Measurements from ENCODE around the gene TXNIP. TPM values are rescaled to one million over a fixed set of nuclear protein-coding genes. Genes with fewer than 3 reads are reported as not detected.

The TXNIP gene
- total and polyA plus RNA-seq, 7 donors, result 326 to 4,609 (median 1,623) TPM

DNA sequence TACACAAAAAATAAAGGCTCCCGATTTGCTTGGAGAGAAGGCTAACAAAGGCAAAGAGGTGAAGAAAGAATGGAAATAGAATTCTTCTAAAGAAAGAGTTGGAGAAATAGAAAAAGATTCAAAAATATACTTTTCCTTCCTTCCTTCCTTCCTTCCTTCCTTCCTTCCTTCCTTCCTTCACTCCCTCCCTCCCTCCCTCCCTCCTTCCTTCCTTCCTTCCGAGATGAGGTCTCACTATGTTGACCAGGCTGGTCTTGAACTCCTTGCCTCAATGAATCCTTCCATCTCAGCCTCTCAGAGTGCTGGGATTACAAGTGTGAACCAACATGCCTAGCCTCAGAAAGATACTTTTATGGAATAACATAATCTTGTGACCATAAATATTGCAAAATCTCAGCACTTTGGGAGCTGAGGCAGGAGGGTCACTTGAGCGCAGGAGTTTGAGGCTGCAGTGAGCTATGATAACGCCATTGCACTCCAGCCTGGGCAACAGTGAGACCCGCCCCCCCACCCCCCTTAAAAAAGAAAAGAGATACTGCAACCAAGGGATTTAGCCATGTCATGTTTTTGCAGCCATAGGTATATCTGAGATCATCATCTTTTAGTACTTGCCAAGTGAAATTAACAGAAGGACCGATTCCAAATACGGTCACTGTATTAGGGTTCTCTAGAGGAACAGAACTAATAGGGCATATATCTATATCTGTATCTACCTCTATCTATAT is 26.2 kb upstream of the TXNIP start:
- WGBS, 2 donors, result 82 to 83% methylated on average over 7 of the region's 7 CpGs
- no peak overlapping the region for H3K4me3 ChIP-seq
- intact Hi-C loops (cut with DNase I), result no loop called here

DNA sequence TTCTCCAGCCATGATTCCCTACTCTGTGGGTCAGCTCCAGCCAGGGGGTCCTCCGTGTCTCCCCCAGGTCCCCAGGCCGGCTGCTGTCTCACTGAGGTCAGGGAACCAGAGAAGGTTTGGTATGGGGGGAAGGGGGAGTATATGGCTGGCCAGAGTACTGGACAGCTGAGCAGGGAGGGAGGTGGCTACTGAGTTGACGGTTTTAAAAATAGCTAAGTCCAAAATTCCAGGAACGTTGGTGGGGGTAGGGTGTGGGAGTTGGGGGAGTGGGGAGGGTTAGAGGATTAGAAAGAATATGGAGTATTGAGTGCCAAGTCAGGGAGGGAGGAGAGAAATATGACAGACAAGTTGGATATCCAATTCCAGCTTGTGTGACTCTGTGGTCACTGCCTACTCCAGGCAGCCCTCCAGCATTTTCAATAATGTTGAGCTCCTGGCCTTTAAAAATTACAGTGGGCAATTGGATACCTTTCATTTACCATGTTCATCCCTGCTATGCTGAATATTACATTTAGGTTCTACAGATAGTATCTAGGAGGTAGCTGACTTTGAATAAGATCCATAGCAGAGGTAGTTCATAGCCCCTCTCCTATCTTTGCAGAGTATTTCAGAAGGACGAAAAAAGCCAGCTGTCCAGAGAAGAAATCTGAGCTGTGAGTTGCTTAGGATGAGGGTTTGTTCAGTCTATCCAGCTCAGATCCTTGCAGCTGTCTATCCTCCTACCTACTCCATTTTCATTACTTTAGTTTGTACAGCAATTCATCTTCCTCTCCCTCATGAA is 25.4 kb upstream of the TXNIP start, which contains the start of gene HJV:
TSS of gene HJV (minus strand) at position 114 of the 781 bp plus-strand sequence. CDS start 1,504 bp downstream, outside the sequence.
- DNase-seq, result no peak
- Histone ChIP-seq H3K9me3 (no peaks in the 10 kb centered on the region), H3K36me3 (no peaks in the 10 kb centered on the region), H3K4me1 (peaks cover 0 to 18% (median 8%) of the 10 kb centered on the region in 4 donors), H3K27ac (no peak within 1 kb of the TSS), H3K27me3 (peaks cover 0 to 31% (median 0%) of the 10 kb centered on the region in 3 donors), H3K4me3 (no peak within 1 kb of the TSS)
- intact Hi-C loops (cut with DNase I), result no loop called here
- 69 to 75% methylated on average over 5 of the region's 5 CpGs for WGBS, 2 donors
- TF ChIP-seq, protein P1, sequence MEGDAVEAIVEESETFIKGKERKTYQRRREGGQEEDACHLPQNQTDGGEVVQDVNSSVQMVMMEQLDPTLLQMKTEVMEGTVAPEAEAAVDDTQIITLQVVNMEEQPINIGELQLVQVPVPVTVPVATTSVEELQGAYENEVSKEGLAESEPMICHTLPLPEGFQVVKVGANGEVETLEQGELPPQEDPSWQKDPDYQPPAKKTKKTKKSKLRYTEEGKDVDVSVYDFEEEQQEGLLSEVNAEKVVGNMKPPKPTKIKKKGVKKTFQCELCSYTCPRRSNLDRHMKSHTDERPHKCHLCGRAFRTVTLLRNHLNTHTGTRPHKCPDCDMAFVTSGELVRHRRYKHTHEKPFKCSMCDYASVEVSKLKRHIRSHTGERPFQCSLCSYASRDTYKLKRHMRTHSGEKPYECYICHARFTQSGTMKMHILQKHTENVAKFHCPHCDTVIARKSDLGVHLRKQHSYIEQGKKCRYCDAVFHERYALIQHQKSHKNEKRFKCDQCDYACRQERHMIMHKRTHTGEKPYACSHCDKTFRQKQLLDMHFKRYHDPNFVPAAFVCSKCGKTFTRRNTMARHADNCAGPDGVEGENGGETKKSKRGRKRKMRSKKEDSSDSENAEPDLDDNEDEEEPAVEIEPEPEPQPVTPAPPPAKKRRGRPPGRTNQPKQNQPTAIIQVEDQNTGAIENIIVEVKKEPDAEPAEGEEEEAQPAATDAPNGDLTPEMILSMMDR (IDR thresholded peaks at IDR 0.05), result no peak
- TF ChIP-seq EP300 (IDR thresholded peaks at IDR 0.05), result no peak
- TF ChIP-seq POLR2AphosphoS5 (IDR thresholded peaks at IDR 0.05), result no peak
- no peak for TF ChIP-seq POLR2A (IDR thresholded peaks at IDR 0.05)

More for the DNA sequence above, 26.2 kb upstream of the TXNIP start:
- peaks cover 0 to 16% (median 8%) of the 10 kb centered on the region in 4 donors for H3K4me1 ChIP-seq
- TF ChIP-seq, protein P1 (IDR thresholded peaks at IDR 0.05), result no peak
- TF ChIP-seq POLR2A (IDR thresholded peaks at IDR 0.05) (no peak), POLR2AphosphoS5 (IDR thresholded peaks at IDR 0.05) (no peak), EP300 (IDR thresholded peaks at IDR 0.05) (no peak)
- H3K27me3 ChIP-seq, result peaks cover 0 to 31% (median 0%) of the 10 kb centered on the region in 3 donors
- H3K36me3 ChIP-seq, result no peaks in the 10 kb centered on the region
- no peaks in the 10 kb centered on the region for H3K9me3 ChIP-seq
- no peak for DNase-seq
- H3K27ac ChIP-seq, result no peak overlapping the region

GRCh38 chr1:146021050-146021445 is 24.7 kb upstream of the TXNIP start:
- TF ChIP-seq POLR2AphosphoS5 (IDR thresholded peaks at IDR 0.05), result no peak
- TF ChIP-seq, protein P1 (IDR thresholded peaks at IDR 0.05), result no peak
- no peak for TF ChIP-seq EP300 (IDR thresholded peaks at IDR 0.05)
- TF ChIP-seq POLR2A (IDR thresholded peaks at IDR 0.05), result no peak
- DNase-seq, result no peak
- H3K27ac ChIP-seq, result no peak overlapping the region
- intact Hi-C loops (cut with DNase I), result no loop called here
- no peak overlapping the region for H3K4me3 ChIP-seq
- peaks cover 0 to 18% (median 8%) of the 10 kb centered on the region in 4 donors for H3K4me1 ChIP-seq
- WGBS, 2 donors, result 60 to 75% methylated on average over 1 of the region's 1 CpG
- no peaks in the 10 kb centered on the region for H3K36me3 ChIP-seq
- H3K27me3 ChIP-seq, result peaks cover 0 to 31% (median 0%) of the 10 kb centered on the region in 3 donors
- no peaks in the 10 kb centered on the region for H3K9me3 ChIP-seq

DNA sequence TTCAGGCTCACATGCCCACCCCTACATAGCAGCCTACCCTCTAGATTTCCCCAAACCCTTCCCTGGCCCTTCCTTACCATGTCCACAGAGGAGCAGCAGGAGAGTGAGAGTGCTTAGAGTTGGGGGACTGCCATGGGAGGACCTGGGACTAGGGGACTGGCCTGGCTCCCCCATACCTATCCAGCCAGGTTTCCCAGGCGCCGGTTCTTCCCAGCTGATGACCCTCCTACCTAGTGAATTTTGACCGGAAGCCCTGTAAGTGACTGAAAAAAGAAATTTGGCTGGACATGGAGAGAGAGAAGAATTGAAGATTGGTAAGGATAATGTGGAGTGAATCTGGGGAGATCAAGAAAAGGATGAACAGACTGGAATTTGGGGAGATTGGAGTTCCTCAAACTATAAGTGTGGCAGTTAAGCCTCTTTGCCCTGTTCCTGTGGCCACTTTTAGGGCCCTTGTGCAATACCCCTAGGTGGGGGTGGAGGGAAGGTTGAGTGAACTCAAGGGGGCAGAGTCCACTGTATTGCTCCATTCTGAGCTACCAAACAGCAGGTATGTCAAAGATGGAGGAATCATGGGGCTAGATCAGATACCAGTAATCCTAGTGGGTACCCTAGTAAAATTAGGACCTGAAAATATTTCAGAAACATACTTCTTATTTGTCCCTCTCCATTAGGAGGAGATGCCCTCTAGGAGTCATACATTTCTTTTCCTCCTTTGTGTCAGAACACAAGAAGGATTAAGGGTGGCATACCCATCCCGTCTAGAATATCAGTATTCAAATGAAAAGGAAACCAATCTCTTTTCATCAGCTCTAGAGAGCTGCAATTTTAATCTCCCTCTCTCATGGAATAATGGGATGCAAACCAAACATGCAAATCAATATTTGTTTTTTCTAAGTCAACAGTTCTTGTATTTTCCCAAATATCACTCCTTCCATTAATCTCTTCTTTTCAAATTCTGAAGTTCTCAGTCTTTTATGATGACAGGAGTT is 24.0 kb upstream of the TXNIP start:
- DNase-seq, result no peak
- Histone ChIP-seq H3K4me1 (peaks cover 0 to 18% (median 8%) of the 10 kb centered on the region in 4 donors), H3K36me3 (no peaks in the 10 kb centered on the region), H3K4me3 (no peak overlapping the region), H3K27me3 (peaks cover 0 to 31% (median 0%) of the 10 kb centered on the region in 3 donors), H3K27ac (no peak overlapping the region), H3K9me3 (no peaks in the 10 kb centered on the region)
- intact Hi-C loops (cut with DNase I), result no loop called here
- TF ChIP-seq POLR2AphosphoS5 (IDR thresholded peaks at IDR 0.05) (no peak), EP300 (IDR thresholded peaks at IDR 0.05) (no peak), POLR2A (IDR thresholded peaks at IDR 0.05) (no peak)
- TF ChIP-seq, protein P1 (IDR thresholded peaks at IDR 0.05), result no peak
- 91% methylated on average over 4 of the region's 4 CpGs for WGBS, 2 donors
